NT2/D1 (cell line): Measurements from ENCODE around the gene ALB.

ENCODE experiments used
- YY1 ChIP-seq: IDR thresholded peaks from 2 replicates; pipeline ENCODE4 v1.6.1; 2011; ENCODE audit not compliant: insufficient read length, insufficient read depth
- ZNF274 ChIP-seq: IDR thresholded peaks from 2 replicates; pipeline ENCODE4 v1.6.1; 2011; ENCODE audit warnings: mild to moderate bottlenecking, low read depth, low read length

- TF ChIP-seq ZNF274 (no peak), YY1 (no peak)
Observed at GRCh38 chr4:73433140-73433539, 29.1 kb downstream of the ALB start.
